T-helper 22 cell (primary cell): ENCODE data around the gene CALML3.
"Not testable (repeated sequence)": the region's sequence is repeated elsewhere in the genome, so short reads cannot be mapped to it uniquely, and the experiment has no call there.

Experiments used
- DNase-seq: peaks from one replicate; pipeline ENCODE4 v3.0.0-alpha.2; 2020; ENCODE audit warnings: low read depth

Gene CALML3

DNA sequence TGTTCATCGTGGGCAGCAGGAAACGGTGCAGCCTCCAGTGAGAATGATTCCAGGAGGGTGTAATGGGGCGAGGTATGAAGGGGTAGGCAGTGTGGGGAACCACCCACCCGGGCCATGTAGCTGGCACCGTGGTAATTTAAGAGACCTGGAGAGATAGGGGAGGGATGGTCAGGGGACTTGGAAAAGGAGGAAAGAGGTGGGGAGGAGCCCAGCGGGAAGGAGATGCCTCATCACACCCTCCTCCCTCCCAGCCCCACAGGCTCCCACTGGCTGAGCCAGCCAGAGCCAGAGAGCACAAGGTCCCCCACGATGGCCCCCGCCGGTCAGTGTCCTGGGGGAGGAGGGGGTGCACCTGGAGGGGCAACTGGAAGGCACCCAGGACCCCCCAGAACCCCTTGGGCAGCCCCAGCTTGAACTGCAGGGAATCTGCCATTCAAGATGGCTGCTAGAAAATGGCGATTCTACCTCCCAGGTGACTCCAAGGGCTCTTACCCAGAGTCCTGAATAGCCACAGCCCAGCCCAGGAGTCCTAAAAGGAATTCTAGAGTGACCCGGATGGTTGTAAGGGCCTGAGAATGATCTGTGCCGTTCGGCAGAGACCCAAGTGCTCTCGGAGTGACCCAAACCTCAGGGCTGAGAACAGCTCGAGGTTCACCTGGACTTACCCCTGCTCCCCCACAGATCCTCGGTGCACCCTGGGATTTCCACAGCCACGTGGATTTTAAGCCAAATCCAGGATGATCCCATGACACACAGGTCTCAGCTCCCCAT, 28.8 kb downstream of the CALML3 start:
- DNase-seq, result no peak

DNA sequence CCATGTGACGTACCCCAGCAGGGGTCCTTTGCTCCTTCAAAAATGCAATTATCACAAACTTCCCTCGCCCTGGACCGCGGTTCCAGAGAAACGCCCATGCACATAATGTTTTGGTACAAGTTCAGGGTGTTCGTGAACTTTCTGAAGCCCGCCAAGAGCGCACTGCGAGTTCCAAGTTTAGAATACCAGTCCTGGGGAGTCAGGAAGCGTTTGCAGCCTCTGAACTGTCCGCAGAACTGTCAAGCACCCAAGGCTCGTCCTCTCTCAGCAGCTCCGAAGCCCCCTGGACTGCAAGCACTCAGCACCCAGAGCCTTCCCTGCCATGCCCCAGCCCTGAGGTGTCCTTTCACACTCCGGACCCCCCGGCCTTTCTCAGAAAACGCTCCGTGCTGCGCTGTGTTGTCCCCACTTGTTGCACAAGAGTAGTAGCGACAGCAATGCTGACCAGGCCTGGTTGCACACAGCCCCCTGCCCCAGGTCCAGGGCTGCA, 30.3 kb downstream of the CALML3 start:
- DNase-seq, result no peak

DNA sequence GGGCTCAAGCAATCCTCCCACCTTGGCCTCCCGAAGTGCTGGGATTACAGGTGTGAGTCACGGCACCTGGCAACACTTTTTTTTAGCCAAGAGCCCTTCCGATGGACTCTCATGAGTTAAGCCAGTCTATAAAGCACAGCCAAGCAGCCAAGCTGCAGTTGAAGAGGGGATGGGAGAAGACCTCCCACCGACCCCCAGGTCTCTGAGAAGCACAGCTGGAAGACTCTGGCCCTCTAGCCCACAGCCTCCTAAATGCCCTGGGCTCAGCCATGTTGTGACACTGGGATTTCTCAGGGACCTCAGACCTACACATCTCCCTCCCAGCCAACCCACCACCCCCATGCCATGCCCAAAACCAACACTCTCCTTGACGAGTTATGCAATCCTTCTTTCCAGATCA, 31.1 kb downstream of the CALML3 start:
- DNase-seq, result no peak

DNA sequence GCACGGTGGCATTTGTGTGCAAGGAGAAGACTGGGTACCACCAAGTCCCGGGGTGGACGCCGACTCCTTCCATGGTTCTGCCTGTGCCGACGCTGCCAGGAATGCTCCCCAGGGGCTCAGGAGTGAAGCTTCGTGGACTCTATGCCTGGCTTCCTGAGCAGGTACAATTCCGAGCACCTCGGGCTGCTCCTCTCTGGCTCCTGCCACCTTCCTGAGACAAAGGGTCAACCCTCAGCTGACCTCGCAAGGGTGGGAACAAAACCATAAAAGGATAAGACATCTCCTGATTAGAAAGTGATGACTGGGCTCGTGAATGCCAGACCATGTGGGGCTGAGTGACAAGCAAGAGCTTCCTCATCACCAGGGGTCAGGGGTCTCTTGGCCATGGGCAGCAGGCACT, 31.8 kb downstream of the CALML3 start:
- DNase-seq, result no peak

DNA sequence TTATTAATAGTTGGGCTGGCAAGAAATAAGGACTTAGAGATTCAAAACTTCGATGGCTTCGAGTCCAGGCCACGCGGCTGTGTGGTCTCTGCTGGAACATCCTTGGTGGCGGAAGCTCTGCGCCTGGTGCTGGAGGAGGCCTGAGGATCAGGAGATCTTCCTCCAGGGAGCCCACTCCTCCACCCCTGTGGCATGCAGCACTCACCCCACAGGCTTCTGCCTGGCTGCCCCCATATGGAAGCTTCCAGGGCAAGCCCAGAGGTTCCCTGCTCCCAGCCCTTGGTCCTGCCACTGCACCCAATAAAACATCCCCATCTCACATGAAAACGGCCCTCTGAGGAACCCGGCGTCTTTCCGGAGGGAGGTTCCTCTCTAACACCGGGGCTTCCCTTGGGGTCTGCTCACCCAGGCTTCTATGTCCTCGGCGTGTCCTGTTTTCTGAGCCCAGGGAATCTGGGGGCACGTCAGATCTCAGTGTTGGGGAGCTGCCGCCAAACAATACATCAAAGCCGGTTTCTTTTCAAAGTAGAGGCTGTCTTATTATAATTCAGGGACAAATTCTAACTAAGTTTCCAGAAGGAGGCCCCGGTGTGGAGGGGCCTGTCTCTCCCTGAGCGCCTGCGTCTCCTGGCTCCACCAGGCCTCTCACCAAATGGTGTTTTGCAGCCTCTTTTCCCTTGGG, 32.4 kb downstream of the CALML3 start:
- no peak for DNase-seq

DNA sequence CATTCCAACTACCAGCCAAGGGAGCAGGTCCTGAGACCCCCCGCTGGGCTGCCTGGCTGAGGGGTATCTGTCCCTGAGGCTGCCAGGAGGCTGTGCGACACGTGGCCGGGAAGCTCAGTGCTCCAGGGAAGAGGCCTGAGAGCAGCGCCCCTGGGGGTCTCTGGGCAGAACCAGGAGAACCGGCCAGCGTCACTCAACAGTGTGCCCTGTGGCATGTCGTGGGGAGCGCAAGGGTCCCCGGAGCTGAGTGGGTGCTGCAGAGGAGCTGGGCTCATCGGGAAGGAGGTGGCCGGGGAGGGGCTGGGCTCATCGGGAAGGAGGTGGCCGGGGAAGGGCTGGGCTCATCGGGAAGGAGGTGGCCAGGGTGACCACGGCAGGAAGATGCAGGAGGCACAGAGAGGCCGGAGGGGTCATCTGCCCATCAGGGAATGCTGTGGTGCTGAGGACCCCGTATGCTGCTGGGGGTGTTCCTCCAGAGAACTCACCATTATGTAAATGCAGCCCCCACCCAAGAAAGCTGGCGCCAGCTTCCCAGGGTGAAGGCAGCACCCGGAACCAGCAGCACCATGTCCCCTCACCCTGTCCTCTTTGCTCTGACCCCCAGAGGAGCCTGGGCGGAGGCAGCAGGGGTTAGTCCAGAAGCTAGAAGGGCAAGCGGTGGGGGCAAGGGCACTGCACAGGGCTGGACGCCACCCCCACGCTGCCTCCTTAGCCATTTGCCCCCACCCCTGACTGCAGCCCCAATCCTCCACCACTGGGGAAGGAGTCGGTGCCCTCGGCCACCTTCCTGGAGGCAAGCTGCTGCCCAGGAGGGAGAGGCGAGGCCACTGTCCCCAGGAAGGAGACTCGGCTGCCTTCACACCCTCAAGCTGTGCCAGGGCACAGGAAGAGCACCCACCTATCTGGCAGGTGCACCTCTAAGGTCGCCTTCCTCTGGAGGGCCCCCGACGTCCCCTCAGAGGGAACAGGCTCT, 33.3 kb downstream of the CALML3 start:
- no peak for DNase-seq

DNA sequence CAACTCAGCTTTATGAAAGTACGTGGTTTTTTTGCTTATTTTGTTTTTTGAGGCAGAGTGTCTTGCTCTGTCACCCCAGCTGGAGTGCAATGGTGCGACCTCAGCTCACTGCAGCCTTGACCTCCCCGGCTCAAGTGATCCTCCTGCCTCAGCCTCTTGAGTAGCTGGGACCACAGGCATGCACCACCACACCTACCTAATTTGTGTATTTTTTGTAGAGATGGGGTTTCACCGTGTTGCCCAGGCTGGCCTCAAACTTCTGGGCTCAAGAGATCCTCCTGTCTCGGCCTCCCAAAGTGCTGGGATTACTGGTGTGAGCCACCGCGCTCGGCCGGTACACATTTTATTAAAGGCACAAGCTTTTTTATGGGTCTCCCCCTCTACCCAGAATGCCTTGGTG, 34.3 kb downstream of the CALML3 start:
- DNase-seq, result not testable (repeated sequence)

DNA sequence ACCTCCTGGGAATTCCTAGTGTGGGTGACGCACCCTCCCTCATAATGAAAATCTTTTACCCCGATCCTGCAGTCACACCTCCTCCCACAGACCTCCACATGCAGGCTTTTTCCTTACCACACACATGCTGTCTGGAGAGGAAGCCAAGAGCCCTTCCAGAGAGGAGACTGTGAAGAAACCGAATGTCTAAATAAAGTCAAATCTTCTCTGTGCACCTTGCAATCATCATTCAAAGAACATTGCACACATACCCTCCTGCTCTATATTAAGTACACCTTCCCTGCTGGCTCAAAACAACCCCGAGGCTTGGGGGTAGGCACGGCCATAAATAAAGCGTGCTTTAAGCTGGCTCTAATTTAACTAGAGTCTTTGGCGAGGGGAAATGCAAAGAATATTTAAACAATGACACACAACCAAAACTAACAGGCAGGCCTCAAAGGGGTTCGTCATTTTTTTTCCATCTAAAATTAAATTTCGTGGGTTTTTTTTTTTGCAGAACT, 34.9 kb downstream of the CALML3 start:
- no peak for DNase-seq

DNA sequence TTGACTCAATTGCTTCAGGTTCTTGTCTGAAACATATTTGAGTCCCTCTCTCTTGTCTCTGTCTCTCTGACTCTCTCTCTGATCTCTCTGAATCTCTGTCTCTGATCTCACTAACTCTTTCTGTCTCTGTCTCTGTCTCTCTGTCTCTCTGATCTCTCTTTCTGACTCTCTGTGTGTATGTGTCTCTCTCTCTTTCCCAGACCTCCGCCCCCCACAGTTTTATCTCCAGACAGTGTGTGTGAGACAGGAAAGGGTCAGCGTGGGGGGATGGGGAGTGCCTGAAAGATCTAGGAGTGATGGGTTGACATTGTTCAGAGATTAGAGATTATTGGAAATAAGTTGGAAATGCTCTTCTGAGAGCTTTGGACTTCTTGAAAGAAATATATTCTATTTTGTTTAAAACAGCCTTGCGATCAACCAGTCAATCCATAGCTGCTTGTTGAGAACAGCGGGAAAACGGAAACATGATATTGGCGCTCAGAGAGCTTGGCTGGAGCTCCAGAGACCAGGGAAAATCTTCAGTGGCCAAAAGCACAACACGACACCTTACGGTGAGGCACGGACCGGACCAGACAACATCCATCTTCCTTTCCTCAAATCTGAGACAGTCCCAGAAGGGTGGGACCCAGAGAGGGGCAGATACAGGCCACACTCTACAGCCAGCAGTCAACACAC, 35.5 kb downstream of the CALML3 start:
- DNase-seq, result no peak

DNA sequence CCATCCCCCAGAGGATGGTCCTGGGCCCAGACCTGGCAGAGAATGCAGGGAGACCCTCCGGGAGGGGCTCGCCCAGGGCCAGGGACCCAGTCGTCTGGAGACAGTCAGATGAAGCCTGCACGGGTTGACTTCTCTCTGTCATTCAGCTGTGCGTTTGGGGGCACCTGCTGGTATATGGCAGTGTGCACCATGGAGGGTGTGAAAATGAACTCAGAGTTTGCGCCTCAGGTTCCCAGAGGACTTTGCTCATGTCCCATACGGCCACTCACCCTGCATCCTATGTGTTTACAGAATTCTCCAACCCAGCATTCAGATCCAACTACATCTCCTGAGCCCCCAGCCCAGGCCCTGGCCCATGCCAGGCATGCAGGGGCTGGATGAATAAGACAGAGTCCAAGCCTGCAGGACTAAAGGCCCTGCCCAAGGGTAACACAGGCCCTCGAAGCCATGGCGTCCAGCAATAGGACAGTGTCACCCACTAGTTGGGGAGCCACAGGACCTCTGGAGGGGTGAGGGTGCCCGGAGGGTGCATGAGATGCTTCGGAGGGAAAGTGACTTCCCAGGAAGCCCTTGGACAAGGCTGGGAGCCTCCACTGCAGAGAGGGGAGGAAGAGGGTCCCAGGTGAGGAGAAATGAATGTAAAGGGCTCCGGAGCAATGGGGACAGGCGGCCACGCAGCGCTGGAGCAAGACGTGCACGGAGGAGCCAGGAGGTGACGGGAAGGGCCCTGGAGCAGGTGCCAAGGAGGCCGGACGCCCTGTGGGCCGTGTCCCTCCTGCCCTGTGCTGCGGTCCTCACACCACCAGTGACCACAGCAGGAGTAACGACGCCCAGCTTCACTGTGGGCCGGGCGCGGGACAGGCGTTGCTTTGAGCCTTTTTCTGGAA, 36.3 kb downstream of the CALML3 start:
- no peak for DNase-seq

DNA sequence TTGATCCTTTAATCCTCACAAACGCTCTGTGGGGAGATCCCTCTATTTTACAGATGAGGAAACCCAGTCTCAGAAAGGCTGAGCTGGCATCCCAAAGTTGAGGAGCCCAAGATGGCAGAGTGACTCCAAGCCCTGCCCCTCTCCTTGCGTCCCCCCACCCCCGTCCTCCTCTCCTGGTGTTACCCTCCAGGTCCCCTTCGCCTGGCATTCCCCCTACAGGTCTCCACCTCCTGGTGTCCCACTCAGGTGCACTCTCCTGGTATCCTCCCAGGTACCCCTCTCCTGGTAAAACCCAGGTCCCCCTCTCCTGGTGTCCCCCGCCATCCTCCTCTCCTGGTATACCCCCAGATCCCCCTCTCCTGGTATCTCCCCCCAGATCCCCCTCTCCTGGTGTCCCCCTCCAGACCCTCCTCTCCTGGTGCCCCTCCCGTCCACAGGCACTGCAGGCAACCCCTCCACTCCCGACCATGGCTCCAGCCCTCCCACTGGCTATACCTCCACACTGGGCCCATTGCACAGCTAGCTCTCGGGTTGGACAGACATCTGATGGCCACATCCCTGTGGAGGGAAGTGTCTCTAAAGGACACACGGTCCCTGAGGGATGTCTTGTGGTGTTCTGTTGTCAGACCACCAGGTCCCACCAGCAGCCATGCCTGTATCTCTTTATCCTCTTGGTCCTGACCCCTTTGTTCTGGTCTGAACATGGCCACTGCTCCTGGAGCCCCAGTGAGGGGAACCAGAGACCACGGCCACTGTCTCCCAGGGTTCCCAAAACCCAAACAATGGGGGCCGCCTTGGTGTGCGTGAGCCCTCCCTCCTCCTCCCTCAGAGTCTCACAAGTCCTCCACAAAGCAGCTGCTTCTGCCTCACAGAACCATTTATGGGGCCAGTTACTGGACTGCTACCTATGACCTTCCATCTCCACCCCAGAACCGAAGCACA, 37.2 kb downstream of the CALML3 start:
- no peak for DNase-seq

DNA sequence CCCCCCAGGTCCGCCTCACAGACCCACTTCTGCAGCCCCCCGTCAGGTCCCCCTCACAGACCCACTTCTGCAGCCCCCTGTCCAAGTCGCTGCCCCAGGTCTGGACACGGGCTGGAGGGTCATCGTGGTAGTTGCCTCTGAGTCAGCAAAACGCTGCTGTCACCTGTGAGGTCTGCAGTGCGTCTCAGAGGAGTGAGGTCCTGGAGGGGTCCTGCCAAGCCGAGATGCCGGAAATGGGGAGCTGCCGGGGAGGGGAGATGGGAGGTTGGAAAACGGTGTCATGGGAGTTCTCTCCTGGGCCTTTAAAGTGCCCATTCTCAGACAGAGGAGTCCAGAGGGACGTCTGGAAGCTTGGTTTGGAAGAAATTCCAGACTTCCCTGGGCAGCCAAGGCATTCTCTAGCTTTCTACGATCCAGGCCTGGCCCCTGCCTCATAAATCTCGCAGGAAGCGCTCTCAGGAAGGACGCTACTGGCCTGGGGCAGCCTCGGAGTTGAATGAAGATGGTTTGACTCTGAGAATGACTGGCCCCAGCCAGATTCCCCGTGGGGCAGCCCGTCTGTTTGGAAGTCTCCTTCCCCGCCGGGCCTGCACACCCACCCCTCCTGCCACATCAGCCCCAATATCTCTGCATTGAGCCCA, 38.7 kb downstream of the CALML3 start:
- no peak for DNase-seq

DNA sequence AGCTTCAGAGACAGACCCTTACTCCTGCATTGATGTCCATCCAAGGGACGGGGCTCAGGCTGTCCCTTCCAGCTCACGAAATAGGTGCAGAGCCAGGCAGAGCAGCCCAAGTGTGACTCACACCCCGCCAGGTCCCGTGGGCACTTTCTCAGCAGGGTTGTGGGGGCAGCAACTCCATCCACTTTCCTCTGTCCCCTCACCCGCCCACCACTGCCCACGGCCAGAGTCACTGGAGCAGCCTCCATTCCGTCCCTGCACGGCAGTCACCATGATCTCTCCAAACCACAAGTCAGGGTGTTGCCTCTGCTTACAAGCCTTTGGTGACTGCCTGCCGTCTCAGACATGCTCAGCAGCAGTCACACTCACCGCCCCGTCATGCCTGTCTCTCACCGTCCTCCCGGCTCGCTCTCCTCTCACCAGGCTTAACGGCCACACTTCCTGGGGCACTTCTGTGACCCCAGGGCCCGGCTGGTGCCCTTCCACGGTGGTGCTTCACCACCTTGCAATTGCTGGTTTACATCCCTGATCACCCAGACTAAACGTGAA, 39.3 kb downstream of the CALML3 start:
- DNase-seq, result peak; percentile 14

DNA sequence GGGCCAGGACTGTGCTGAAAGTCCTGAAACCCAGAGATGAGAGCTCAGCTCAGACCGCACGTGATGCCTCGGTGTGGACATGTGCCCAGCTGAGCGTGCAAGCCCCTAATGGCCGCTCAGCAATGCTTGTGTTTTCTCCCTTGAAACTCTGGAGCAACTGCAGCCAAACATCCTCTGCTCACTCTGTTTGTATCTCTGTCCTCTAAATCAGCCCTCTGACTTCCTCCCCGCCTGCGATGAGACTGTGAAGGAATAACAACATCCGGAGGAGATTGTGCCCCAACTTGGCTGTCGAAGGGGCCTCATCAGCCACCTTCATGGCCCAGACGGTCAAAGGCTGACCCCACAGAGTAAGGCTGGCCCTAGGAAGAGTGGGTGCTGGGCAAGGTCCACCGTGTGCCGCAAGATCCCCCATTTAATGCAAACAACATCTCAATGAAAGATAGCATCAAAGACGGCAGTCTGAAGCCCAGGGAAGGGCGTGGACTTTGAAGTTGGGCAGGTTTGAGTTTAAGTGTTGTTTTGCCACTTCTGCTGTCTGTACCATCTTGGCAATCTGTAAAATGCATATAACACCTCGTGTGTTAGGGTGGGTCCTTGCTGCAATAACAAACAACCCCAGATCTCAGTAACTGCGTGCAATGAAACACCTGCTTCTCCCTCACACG, 39.9 kb downstream of the CALML3 start:
- DNase-seq, result no peak

DNA sequence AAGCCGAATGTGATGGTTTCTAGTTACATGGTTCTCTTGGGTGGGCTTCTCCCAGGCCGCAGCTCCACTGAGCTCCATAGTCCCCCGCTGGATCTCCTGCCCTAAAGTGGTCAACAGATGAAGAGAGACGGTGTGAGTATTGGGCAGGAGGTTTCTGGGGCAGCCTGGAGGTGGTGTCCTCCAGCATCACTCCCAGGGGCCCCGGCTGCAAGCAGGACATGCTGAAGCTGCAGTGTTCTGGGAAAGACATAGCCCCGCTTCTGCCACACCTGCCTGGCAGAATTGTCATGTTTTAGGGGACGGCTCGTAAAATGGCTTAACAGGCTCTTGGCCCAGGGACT, 40.4 kb downstream of the CALML3 start:
- no peak for DNase-seq

DNA sequence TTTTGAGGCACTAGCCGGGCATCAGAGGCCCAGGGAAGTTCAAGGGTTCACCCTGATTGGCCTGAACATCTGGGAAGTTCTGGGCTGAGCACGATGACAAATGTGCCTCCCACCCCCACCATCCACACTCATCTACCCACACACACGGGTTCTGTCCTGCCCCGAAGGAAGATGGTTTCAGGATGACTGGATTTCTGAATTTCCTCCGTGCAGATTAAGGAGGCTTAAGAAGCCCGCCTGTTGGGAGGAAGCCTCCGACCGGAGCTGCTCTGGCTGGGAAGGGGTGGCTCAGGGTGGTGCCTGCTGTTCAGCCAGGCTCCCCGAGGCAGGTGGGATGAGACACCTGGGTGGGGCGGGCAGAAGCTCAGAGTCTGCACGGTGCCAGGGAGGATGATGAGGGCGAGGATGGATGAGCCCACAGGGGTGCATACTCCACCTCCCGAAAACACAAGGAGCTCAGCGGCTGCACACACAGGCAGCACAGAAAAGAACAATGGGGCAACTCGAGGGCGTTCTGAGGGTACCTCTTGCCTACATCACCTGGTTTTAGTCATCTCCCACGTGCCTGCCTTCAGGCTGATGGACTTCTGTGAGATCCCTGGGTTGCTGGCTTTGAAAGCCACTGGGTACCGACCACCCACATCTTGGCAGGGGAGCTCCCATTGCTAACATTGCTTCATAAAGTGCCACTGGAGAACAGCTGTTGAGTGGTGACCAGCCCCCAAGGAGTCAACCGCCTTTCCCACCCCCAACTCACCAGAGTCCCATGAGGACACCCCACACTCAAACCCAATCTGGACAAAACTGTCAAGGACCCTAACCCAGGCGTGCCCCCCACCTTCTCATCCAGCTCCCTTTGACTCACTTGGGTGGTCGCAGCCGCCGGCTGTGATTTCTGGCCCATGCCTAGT, 41.2 kb downstream of the CALML3 start:
- no peak for DNase-seq

DNA sequence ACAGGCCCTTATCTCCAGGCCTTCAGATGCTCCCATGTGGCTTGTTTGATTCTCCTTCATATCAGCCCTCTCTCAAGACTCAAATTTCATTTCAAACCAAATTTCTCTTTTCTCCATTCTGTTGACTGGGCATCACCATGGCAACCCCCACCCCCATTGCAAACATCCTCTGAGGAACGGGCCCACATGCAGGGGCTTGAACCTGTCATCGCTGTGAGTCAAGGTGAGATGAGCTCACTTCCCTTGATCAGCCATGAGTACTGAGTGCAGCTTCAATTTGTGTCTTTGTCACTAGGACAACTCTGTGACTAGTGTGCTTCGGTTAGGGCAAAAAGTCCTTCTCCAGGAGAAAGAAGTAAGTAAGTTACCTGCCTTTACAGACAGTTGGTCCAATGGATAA, 41.9 kb downstream of the CALML3 start:
- DNase-seq, result no peak
